ENCODE data around the gene ATF7. TPM values are rescaled to one million over a fixed set of nuclear protein-coding genes. Genes with fewer than 3 reads are reported as not detected.
"Not testable (repeated sequence)": the region's sequence is repeated elsewhere in the genome, so short reads cannot be mapped to it uniquely, and the experiment has no call there.

The ATF7 gene
- total RNA-seq, 2 donors from 2014 or later: 58.1 to 61.2 TPM

- no peak for DNase-seq (ENCODE audit: low spot score)
- intact Hi-C loops (cut with DNase I): no loop called here
These were observed 127.9 kb downstream of the ATF7 start for GRCh38 chr12:53498235-53498630.

- DNase-seq (ENCODE audit: low spot score): no peak
- intact Hi-C loops (cut with DNase I): no loop called here
These were observed 128.7 kb downstream of the ATF7 start for GRCh38 chr12:53497461-53497860.

- peak; percentile 23 for DNase-seq (ENCODE audit: low spot score)
- intact Hi-C loops (cut with DNase I): no loop called here
These were observed 129.5 kb downstream of the ATF7 start for GRCh38 chr12:53496752-53497032.

- intact Hi-C loops (cut with DNase I): no loop called here
These were observed 130.1 kb downstream of the ATF7 start for GRCh38 chr12:53495903-53496751.

GRCh38 chr12:53493610-53494391 lies 132.4 kb downstream of the ATF7 start:
- intact Hi-C loops (cut with DNase I): no loop called here
- DNase-seq (ENCODE audit: low spot score): peak; percentile 55

More at GRCh38 chr12:53495903-53496751, 130.1 kb downstream of the ATF7 start:
- DNase-seq (ENCODE audit: low spot score): peak; percentile 82

- DNase-seq (ENCODE audit: low spot score): peak; percentile 99
- intact Hi-C loops (cut with DNase I): no loop called here
These were observed 133.2 kb downstream of the ATF7 start for GRCh38 chr12:53492830-53493609.

- intact Hi-C loops (cut with DNase I): no loop called here
- DNase-seq (ENCODE audit: low spot score): no peak
These were observed 134.0 kb downstream of the ATF7 start for GRCh38 chr12:53492188-53492587.

- no peak for DNase-seq (ENCODE audit: low spot score)
These were observed 136.8 kb downstream of the ATF7 start for GRCh38 chr12:53489242-53489864.

GRCh38 chr12:53486736-53487487 lies 139.3 kb downstream of the ATF7 start:
- intact Hi-C loops (cut with DNase I): no loop called here
- no peak for DNase-seq (ENCODE audit: low spot score)

More at GRCh38 chr12:53489242-53489864, 136.8 kb downstream of the ATF7 start:
- intact Hi-C loops (cut with DNase I): no loop called here

- no peak for DNase-seq (ENCODE audit: low spot score)
- intact Hi-C loops (cut with DNase I): no loop called here
These were observed 140.0 kb downstream of the ATF7 start for GRCh38 chr12:53485955-53486735.

- intact Hi-C loops (cut with DNase I): no loop called here
- no peak for DNase-seq (ENCODE audit: low spot score)
These were observed 141.3 kb downstream of the ATF7 start for GRCh38 chr12:53484686-53485575.

GRCh38 chr12:53483979-53484377 lies 142.2 kb downstream of the ATF7 start:
- no peak for DNase-seq (ENCODE audit: low spot score)
- intact Hi-C loops (cut with DNase I): no loop called here

- peak; percentile 68 for DNase-seq (ENCODE audit: low spot score)
- intact Hi-C loops (cut with DNase I): no loop called here
These were observed 142.8 kb downstream of the ATF7 start for GRCh38 chr12:53483225-53483978.

GRCh38 chr12:53482626-53483168 lies 143.5 kb downstream of the ATF7 start:
- intact Hi-C loops (cut with DNase I): no loop called here
- peak; percentile 76 for DNase-seq (ENCODE audit: low spot score)

- intact Hi-C loops (cut with DNase I): no loop called here
- peak; percentile 75 for DNase-seq (ENCODE audit: low spot score)
These were observed 144.1 kb downstream of the ATF7 start for GRCh38 chr12:53481939-53482586.

- peak; percentile 80 for DNase-seq (ENCODE audit: low spot score)
- intact Hi-C loops (cut with DNase I): not testable (repeated sequence)
These were observed 144.7 kb downstream of the ATF7 start for GRCh38 chr12:53481458-53481857.

Measured in posterior vena cava (tissue), 2 donors.